ENCODE data around the gene RGR. TPM values are rescaled to one million over a fixed set of nuclear protein-coding genes. Genes with fewer than 3 reads are reported as not detected.

The RGR gene
- total RNA-seq, 1 experiment from 2014 or later, result not detected

DNA sequence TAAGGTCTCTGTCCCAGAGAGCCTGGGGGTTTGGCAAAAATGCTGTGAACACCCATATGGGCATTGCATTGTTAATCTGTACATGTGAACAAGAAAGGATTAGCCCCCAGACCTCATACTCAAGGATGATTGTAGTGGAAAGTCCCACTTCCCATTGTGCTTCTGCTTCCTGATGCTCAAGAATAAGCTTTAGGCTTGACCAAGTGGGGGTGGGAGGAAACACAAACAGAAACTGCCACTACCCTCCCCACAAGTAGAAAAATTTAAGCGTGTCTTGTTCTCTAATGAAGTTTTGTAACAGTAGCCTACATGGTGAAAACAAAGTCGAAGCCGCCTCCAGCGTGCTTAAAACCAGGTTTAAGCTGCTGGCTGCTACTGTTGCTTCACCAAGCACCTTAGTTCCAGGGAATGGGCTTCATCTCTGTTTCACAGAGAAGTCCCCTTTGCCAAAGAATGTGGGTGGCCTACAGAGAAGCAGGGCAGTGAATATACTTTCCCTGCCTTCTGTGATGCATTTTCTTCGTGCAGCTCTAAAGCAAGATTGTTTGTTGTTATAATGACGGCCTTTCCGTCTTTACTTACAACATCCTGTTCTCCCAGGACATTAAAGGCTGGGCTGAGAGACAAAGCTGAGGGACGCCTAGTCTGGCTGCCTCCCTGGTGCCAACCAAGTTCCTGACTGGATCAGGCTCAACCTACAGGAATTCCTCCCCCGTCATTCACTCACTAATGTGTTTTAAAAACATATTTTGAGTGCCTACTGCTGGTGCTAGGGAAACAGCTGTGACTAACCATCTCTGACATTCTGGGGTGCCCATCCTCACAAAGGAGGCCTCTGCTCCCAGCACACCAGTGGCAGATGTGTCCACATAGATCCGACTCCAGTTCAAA is 51.5 kb downstream of the RGR start:
- DNase-seq (ENCODE audit: low spot score), result peak; percentile 57

GRCh38 chr10:84298057-84298456 is 53.2 kb downstream of the RGR start:
- no peak for DNase-seq (ENCODE audit: low spot score)

DNA sequence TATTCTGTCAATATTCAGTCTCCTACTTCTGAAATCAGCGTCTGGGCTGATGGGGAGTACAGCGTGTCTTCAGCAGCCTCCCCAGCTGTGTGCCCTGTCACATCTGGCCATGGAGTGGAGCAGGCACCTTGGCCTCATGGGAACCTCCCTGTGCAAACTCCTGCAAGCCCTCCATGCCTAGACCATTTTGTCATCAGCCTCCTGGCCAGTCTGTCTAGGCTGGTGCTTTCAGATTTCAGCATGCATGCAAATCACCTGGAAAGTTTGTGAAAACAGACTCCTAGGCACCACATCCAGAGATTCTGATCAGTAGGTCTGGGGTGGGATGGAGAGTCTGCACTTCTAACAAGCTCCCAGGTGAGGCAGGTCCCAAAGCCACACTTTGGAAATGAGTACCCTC is 57.4 kb downstream of the RGR start:
- DNase-seq (ENCODE audit: low spot score), result no peak

GRCh38 chr10:84306751-84307384 is 62.0 kb downstream of the RGR start:
- DNase-seq (ENCODE audit: low spot score), result no peak

GRCh38 chr10:84308021-84308420 is 63.2 kb downstream of the RGR start:
- no peak for DNase-seq (ENCODE audit: low spot score)

DNA sequence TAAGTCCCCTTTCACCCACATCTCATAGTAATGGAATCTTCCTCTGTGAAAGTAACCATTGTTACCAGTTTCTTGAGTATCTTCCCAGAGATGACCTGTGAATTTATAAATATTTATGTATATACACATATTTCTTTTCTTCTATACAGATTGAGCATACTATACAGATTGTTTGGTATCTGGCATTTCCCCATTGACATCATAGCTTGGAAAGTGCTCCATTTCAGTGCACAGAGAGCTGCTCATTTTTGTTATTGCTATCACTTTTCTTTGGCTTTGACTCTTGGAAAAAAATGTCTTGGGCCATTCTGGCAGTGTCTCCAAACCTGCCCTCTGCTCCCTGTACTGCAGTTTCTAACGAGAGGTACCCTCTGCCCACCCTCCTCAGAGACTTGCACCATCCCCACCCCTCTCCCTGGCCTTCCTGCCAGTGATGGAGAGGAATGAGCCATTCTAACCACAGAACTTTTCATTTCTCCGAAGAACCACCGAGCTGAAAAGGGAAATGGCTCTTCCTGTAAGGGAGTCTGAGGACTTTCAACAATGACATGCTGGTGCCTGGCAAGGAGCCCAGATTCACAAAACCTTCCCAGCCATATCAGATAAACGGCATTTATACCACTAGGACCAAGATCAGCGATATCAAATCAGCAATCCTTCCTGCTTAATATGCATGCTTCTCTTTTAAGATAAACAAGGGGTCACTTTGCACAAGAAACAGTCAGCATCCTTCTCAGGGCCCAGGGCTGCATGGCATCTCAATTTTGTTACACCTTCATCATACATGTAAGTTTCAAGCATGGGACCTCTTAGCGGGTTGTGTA is 63.8 kb downstream of the RGR start:
- DNase-seq (ENCODE audit: low spot score), result peak; percentile 80

Other genes with a start within 250 kb of the RGR start
- gene GHITM, start 105.5 kb upstream of the RGR start, total RNA-seq (2014; rRNA removed; shearing (Covaris generic)), result 364 and 445 TPM in 2 replicates
- not detected in 2 replicates for gene GPR15LG, start 71.3 kb upstream of the RGR start, total RNA-seq (2014; rRNA removed; shearing (Covaris generic))
- not detected in 2 replicates for gene CDHR1, start 50.5 kb upstream of the RGR start, total RNA-seq (2014; rRNA removed; shearing (Covaris generic))
- not detected in 2 replicates for gene LRIT2, start 19.5 kb upstream of the RGR start, total RNA-seq (2014; rRNA removed; shearing (Covaris generic))
- not detected in 2 replicates for gene LRIT1, start 3.5 kb upstream of the RGR start, total RNA-seq (2014; rRNA removed; shearing (Covaris generic))
- 39.9 and 40.7 TPM in 2 replicates for gene CCSER2, start 83.5 kb downstream of the RGR start, total RNA-seq (2014; rRNA removed; shearing (Covaris generic))

All from A172 (cell line).